Transverse colon (tissue), 4 donors: ENCODE data around the gene SIL1. TPM values are rescaled to one million over a fixed set of nuclear protein-coding genes. Genes with fewer than 3 reads are reported as not detected.
A peak's percentile ranks its signal among the peaks of the same experiment; 100 is the strongest.

Experiments used
- DNase-seq: peaks from one replicate; pipeline ENCODE4 v3.0.0-alpha.2; 2019
- H3K27ac ChIP-seq, 4 donors: fragments of 200-600 bp; sonication (generic); 2 replicates each; pipeline ENCODE4 v1.5.1; 2016 to 2018; ENCODE audit warnings: inconsistent platforms in 4 of 4
- H3K27me3 ChIP-seq: fragments of 200-600 bp; sonication (generic); 2 replicates; pipeline ENCODE4 v1.5.1; 2017; ENCODE audit warnings: inconsistent platforms
- H3K36me3 ChIP-seq, 4 donors: fragments of 200-600 bp; sonication (generic); 2 replicates each; pipeline ENCODE4 v1.5.1; 2017 to 2019; ENCODE audit warnings: inconsistent platforms in 4 of 4
- H3K4me1 ChIP-seq, 4 donors: fragments of 200-600 bp; sonication (generic); 2 replicates each; pipeline ENCODE4 v1.5.1; 2017 to 2020; ENCODE audit warnings: inconsistent platforms in 4 of 4
- H3K4me3 ChIP-seq, 4 donors: fragments of 200-600 bp; sonication (generic); 1 replicate in 1 of 4; 2 replicates in 3 of 4; pipeline versions ENCODE4 v1.5.1 to v1.6.1; 2017 to 2019; ENCODE audit warnings: inconsistent platforms in 4 of 4
- H3K9me3 ChIP-seq, 2 donors: fragments of 200-600 bp; sonication (generic); 2 replicates each; pipeline ENCODE4 v1.5.1; 2017 to 2019; ENCODE audit warnings: inconsistent platforms in 2 of 2
- EP300 ChIP-seq: sonication (generic); formaldehyde crosslinking; IDR thresholded peaks from one replicate; pipeline ENCODE4 v1.6.1; 2017; ENCODE audit warnings: antibody characterized with exemption, low read depth
- POLR2A ChIP-seq: fragments of 450-650 bp; IDR thresholded peaks from one replicate; pipeline ENCODE4 v1.6.1; 2016; ENCODE audit warnings: antibody characterized with exemption, mild to moderate bottlenecking, moderate library complexity
- POLR2AphosphoS5 ChIP-seq, 3 donors: sonication (generic); formaldehyde crosslinking; IDR thresholded peaks; one replicate each; pipeline ENCODE4 v1.6.1; 2016; ENCODE audit warnings: antibody characterized with exemption in 3 of 3
- WGBS, 2 donors: methylation state at CpG; one replicate each; pipeline ENCODE4 v1.1.5; 2018; ENCODE audit warnings: low coverage in 1 of 2; 5-methylcytosine and 5-hydroxymethylcytosine counted together
- in situ Hi-C, 4 donors: fragments of 200-750 bp; cut with MboI; loops; one replicate each; pipeline versions ENCODE4 v1.15.0 to v1.15.1; 2017; ENCODE audit warnings: low sequenced_read_pairs in 3 of 4, low pct_ligation_motif_present in 1 of 4, low pct_unique_long_range_greater_than_20kb in 1 of 4
- intact Hi-C: fragments of 100-400 bp; cut with DNase I; formaldehyde crosslinking; loops from one replicate; pipeline ENCODE4 v1.15.1; 2023; ENCODE audit warnings: low total_unique reads
- total RNA-seq, 4 donors: library from RNA; depleted of rRNA; stranded (reverse); fragments of >200 nt; gene quantifications; one replicate each; pipeline ENCODE4 v1.1.0, GENCODE V29; 2016
- TF ChIP-seq, protein P1 (sequence below), 5 experiments: fragments of 200-600 bp in 3 of 5; fragments of 450-650 bp in 2 of 5; sonication (generic) in 3 of 5; IDR thresholded peaks; 1 replicate in 2 of 5; 2 replicates in 3 of 5; pipeline ENCODE4 v1.5.1; 2016 to 2017; ENCODE audit warnings: antibody characterized with exemption in 5 of 5, inconsistent platforms in 3 of 5, mild to moderate bottlenecking in 2 of 5, moderate library complexity in 1 of 5

The SIL1 gene
- total RNA-seq, 4 donors from 2014 or later, result 11.1 to 38.1 (median 29.0) TPM

DNA sequence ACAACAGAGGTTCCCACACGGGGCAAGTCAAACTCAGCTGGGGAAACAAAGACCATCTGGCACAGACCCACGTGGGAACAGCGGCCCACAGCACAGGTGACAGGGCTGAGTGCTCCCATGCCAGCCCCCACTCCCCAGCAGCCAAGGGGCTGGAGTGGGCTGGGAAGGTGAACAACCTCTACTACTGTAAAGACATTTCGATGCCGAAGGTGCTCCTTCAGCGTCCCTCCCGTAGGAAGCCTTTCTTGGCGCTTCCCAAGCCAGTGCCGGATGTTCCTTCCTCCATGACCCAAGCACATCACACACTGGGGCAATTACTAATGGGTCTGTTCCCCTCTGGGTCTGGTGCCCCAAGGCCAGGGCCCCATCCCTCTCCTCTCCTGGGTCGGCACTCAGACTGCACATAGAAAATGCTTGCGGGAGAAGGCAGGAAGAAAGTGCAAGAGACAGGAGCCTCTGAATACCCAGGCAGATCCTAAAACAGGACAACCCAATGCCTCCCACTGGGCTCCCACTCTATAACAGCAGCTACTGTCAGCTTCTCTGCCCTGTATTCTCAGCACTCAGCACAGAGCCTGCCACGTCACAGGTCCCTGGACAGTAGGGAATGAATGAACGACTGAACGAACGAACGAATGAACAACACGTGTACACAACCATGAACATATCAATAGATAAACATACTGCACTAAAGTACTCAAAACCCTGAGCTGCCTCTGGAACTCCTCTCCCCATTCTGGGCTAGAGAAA is 246.0 kb downstream of the SIL1 start:
- Histone ChIP-seq H3K27ac (peak overlapping the region in 2 of 4 donors; percentile 55 to 69), H3K4me1 (peaks cover 16 to 38% (median 23%) of the 10 kb centered on the region in 4 donors), H3K9me3 (no peaks in the 10 kb centered on the region), H3K36me3 (peaks cover 0 to 2% (median 1%) of the 10 kb centered on the region in 4 donors), H3K4me3 (no peak overlapping the region), H3K27me3 (no peaks in the 10 kb centered on the region)
- 89% methylated on average over 17 of the region's 17 CpGs; no CpG with 5 or more reads in 1 of the 2 donors for WGBS, 2 donors
- TF ChIP-seq EP300, result no peak
- intact Hi-C loops (no loop called here), in situ Hi-C loops (no loop called here)
- DNase-seq, result no peak

DNA sequence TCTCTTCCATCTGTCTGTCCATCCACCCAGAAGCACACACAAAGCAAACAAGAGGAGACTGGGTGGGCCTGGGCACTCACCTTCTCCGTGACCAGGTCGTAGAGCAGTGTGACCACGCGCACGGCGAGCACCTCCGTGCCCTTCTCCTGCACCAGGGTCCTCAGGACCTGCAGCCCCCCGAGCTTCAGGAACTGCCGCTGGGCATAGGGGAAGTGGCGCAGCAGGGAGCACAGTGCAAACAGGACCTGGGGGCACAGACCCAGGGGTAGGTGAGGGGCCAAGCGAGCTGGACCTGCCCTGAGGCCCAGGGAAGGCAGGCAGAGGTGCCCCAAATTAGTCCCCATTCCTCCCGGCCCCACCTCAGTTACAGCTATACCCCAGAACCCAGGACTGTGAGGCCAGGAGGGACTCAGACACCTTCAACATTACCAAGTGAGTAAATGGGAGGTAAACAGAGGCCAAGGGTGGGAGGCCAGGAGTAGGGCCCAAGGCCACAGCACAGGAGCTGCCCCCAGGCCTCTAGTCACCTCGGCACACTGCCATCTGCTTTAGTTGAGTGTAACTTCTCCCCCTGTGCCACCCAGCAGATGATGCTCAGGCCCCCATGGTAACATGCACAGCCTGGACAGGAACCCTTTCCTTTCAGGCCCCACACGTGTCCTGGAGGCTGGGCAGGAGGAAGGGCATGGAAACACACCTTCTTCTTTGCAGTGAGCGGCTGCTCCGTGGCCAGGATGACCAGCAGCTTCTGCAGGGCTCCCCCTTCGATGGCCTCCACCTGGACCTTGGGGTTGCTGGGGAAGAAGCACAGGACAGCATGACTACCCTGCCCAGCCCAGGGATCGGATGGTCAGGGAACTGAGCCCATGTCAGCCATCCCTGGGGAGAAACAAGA is 246.8 kb downstream of the SIL1 start:
- TF ChIP-seq POLR2A, result no peak
- no peak for TF ChIP-seq POLR2AphosphoS5 (IDR thresholded peaks at IDR 0.05)
- TF ChIP-seq EP300, result no peak
- TF ChIP-seq, protein P1, sequence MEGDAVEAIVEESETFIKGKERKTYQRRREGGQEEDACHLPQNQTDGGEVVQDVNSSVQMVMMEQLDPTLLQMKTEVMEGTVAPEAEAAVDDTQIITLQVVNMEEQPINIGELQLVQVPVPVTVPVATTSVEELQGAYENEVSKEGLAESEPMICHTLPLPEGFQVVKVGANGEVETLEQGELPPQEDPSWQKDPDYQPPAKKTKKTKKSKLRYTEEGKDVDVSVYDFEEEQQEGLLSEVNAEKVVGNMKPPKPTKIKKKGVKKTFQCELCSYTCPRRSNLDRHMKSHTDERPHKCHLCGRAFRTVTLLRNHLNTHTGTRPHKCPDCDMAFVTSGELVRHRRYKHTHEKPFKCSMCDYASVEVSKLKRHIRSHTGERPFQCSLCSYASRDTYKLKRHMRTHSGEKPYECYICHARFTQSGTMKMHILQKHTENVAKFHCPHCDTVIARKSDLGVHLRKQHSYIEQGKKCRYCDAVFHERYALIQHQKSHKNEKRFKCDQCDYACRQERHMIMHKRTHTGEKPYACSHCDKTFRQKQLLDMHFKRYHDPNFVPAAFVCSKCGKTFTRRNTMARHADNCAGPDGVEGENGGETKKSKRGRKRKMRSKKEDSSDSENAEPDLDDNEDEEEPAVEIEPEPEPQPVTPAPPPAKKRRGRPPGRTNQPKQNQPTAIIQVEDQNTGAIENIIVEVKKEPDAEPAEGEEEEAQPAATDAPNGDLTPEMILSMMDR (IDR thresholded peaks at IDR 0.05), result no peak

DNA sequence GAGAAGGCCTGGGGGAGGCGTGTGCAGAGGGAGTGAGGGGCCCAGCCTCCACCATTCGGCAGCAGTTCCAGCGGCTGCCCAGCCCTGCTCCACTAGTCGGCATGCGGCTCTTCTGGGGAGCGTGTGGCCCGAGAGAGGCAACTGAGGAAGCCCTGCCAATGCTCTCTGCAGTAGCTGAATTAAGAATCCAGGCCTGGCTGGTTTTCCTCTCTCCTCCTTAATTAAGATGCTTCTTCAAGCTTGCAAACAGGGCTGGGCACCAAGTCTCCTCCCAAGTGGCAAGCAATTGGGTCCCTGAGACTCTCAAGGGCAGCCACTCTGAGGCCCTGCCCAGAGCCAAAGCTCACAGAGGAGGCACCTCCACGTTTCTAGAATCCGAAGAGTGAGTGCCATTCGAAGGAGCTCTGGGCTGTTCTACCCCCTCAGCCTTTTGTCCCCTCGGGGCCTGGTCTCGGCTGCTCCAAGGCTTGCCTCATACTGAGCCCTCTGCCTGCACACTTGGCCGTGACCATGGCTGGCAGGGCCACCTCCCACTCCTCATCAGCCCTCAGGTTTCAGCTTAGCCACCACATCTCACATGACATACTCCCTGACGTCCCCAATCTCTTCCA is 247.6 kb downstream of the SIL1 start:
- DNase-seq, result no peak
- peaks cover 0 to 7% (median 2%) of the 10 kb centered on the region in 4 donors for H3K36me3 ChIP-seq
- no peak overlapping the region for H3K27ac ChIP-seq
- WGBS, 2 donors, result 95% methylated on average over 14 of the region's 14 CpGs; no CpG with 5 or more reads in 1 of the 2 donors
- TF ChIP-seq POLR2A (no peak), EP300 (no peak), POLR2AphosphoS5 (IDR thresholded peaks at IDR 0.05) (no peak)
- TF ChIP-seq, protein P1 (IDR thresholded peaks at IDR 0.05), result no peak
- in situ Hi-C loops (no loop called here), intact Hi-C loops (no loop called here)
- H3K4me3 ChIP-seq, result no peak overlapping the region
- H3K27me3 ChIP-seq, result no peaks in the 10 kb centered on the region
- H3K9me3 ChIP-seq, result no peaks in the 10 kb centered on the region
- H3K4me1 ChIP-seq, result peaks cover 16 to 35% (median 23%) of the 10 kb centered on the region in 4 donors

More for the DNA sequence above, 246.8 kb downstream of the SIL1 start:
- no peaks in the 10 kb centered on the region for H3K27me3 ChIP-seq
- DNase-seq, result no peak
- in situ Hi-C loops, result no loop called here
- intact Hi-C loops, result no loop called here
- no peak overlapping the region for H3K4me3 ChIP-seq
- peaks cover 16 to 38% (median 23%) of the 10 kb centered on the region in 4 donors for H3K4me1 ChIP-seq
- 95% methylated on average over 18 of the region's 18 CpGs; no CpG with 5 or more reads in 1 of the 2 donors for WGBS, 2 donors
- H3K36me3 ChIP-seq, result peaks cover 0 to 7% (median 2%) of the 10 kb centered on the region in 4 donors
- no peaks in the 10 kb centered on the region for H3K9me3 ChIP-seq
- no peak overlapping the region for H3K27ac ChIP-seq

DNA sequence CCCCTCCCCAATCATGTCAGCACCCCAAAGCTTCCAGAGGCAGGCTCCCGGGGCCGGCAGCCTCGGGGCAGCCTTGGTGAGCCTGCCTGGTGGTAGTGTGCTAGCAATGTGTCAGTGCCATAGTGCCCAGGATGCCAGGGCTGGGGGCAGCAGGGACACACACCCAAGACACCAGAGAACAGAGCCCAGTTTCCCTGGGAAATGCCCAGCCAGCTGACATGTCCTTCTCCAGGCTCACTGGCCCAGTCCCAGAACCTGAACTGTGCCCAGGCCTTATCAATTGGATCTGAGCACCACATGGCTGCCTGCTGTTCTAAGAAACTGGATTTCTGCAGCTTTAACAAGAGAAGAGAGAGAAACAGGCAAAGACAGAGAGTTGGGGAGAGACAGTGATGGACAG is 248.2 kb downstream of the SIL1 start:
- no peak for DNase-seq
- Histone ChIP-seq H3K9me3 (no peaks in the 10 kb centered on the region), H3K27ac (no peak overlapping the region), H3K36me3 (peaks cover 0 to 7% (median 2%) of the 10 kb centered on the region in 4 donors), H3K4me1 (peaks cover 16 to 31% (median 22%) of the 10 kb centered on the region in 4 donors), H3K27me3 (no peaks in the 10 kb centered on the region), H3K4me3 (no peak overlapping the region)
- 91% methylated on average over 3 of the region's 3 CpGs; no CpG with 5 or more reads in 1 of the 2 donors for WGBS, 2 donors
- TF ChIP-seq EP300, result no peak
- TF ChIP-seq, protein P1 (IDR thresholded peaks at IDR 0.05), result no peak
- TF ChIP-seq POLR2AphosphoS5 (IDR thresholded peaks at IDR 0.05), result no peak
- TF ChIP-seq POLR2A, result no peak
- intact Hi-C loops (no loop called here), in situ Hi-C loops (no loop called here)
